Thymus (tissue), 11 donors: ENCODE measurements around the gene ALKBH4. TPM values are rescaled to one million over a fixed set of nuclear protein-coding genes. Genes with fewer than 3 reads are reported as not detected.
"Not testable (repeated sequence)": the region's sequence is repeated elsewhere in the genome, so short reads cannot be mapped to it uniquely, and the experiment has no call there.

ENCODE experiments used
- DNase-seq, 9 donors: peaks; one replicate each; pipeline ENCODE4 v3.0.0-alpha.2; 2013; ENCODE audit warnings: low spot score in 9 of 9, low read depth in 6 of 9, missing footprints in 1 of 9
- H3K27ac ChIP-seq, 2 donors: one replicate each; pipeline ENCODE4 v1.5.1; 2013; ENCODE audit warnings: control low read depth in 1 of 2, low read depth in 1 of 2, low read length in 1 of 2, mild to moderate bottlenecking in 1 of 2, moderate library complexity in 1 of 2
- H3K27me3 ChIP-seq, 2 donors: one replicate each; pipeline ENCODE4 v1.5.1; 2013; ENCODE audit warnings: low read length in 1 of 2; ENCODE audit not compliant: control insufficient read depth in 2 of 2, insufficient read depth in 1 of 2
- H3K36me3 ChIP-seq, 2 donors: one replicate each; pipeline ENCODE4 v1.5.1; 2013; ENCODE audit warnings: low read length in 1 of 2, mild to moderate bottlenecking in 1 of 2, moderate library complexity in 1 of 2; ENCODE audit not compliant: control insufficient read depth in 2 of 2, insufficient read depth in 2 of 2
- H3K4me1 ChIP-seq, 2 donors: one replicate each; pipeline ENCODE4 v1.5.1; 2013; ENCODE audit warnings: low read length in 2 of 2; ENCODE audit not compliant: control insufficient read depth in 2 of 2, insufficient read depth in 2 of 2
- H3K4me3 ChIP-seq, 2 donors: one replicate each; pipeline ENCODE4 v1.5.1; 2013; ENCODE audit warnings: low read length in 2 of 2, control low read depth in 1 of 2, mild to moderate bottlenecking in 1 of 2
- H3K9me3 ChIP-seq, 2 donors: one replicate each; pipeline ENCODE4 v1.5.1; 2013; ENCODE audit warnings: low read length in 1 of 2, mild to moderate bottlenecking in 1 of 2; ENCODE audit not compliant: control insufficient read depth in 2 of 2, insufficient read depth in 1 of 2
- WGBS: extraction: QIAGEN DNeasy Blood & Tissue Kit; methylation state at CpG from one replicate; pipeline ENCODE4 v1.1.7; 2013; 5-methylcytosine and 5-hydroxymethylcytosine counted together
- polyA plus RNA-seq: library from polyadenylated mRNA; stranded (reverse); fragments of 200-250 nt; gene quantifications from one replicate; pipeline ENCODE4 v1.2.3, GENCODE V29; 2013
- total RNA-seq: library from RNA; stranded (reverse); fragments of 120-200 nt; gene quantifications from one replicate; pipeline ENCODE4 v1.2.4, GENCODE V29; 2013
- donor health status: healthy.

Gene ALKBH4
- total and polyA plus RNA-seq, 2 donors, result 10.0 to 11.4 TPM

GRCh38 chr7:102459221-102459844 lies 5.3 kb downstream of the ALKBH4 start:
- DNase-seq, result no peak
- 98% methylated on average over 24 of the region's 24 CpGs for WGBS

GRCh38 chr7:102457352-102457924 lies 7.2 kb downstream of the ALKBH4 start:
- no peak for DNase-seq
- WGBS, result 98% methylated on average over 40 of the region's 40 CpGs
- no peak overlapping the region for H3K4me3 ChIP-seq
- peaks cover 38 to 44% of the 10 kb centered on the region in 2 donors for H3K36me3 ChIP-seq
- no peaks in the 10 kb centered on the region for H3K9me3 ChIP-seq
- H3K4me1 ChIP-seq, result no peaks in the 10 kb centered on the region
- no peaks in the 10 kb centered on the region for H3K27me3 ChIP-seq
- H3K27ac ChIP-seq, result no peak overlapping the region

More at GRCh38 chr7:102459221-102459844, 5.3 kb downstream of the ALKBH4 start:
- H3K9me3 ChIP-seq, result no peaks in the 10 kb centered on the region
- no peaks in the 10 kb centered on the region for H3K27me3 ChIP-seq
- peaks cover 4 to 7% of the 10 kb centered on the region in 2 donors for H3K4me1 ChIP-seq
- H3K4me3 ChIP-seq, result no peak overlapping the region
- peaks cover 38 to 44% of the 10 kb centered on the region in 2 donors for H3K36me3 ChIP-seq
- H3K27ac ChIP-seq, result no peak overlapping the region

- Histone ChIP-seq H3K27me3 (no peaks in the 10 kb centered on the region), H3K27ac (no peak overlapping the region), H3K4me3 (no peak overlapping the region), H3K9me3 (no peaks in the 10 kb centered on the region), H3K36me3 (peaks cover 38 to 44% of the 10 kb centered on the region in 2 donors), H3K4me1 (peaks cover 0 to 3% of the 10 kb centered on the region in 2 donors)
- DNase-seq, result no peak
- 94% methylated on average over 10 of the region's 10 CpGs for WGBS
Observed at GRCh38 chr7:102456327-102456726, 8.3 kb downstream of the ALKBH4 start.

GRCh38 chr7:102455596-102455995 lies 9.1 kb downstream of the ALKBH4 start:
- 98% methylated on average over 11 of the region's 11 CpGs for WGBS
- H3K27ac ChIP-seq, result no peak overlapping the region
- H3K4me3 ChIP-seq, result no peak overlapping the region
- peaks cover 38 to 44% of the 10 kb centered on the region in 2 donors for H3K36me3 ChIP-seq
- no peak for DNase-seq
- no peaks in the 10 kb centered on the region for H3K27me3 ChIP-seq
- H3K4me1 ChIP-seq, result peaks cover 0 to 3% of the 10 kb centered on the region in 2 donors
- no peaks in the 10 kb centered on the region for H3K9me3 ChIP-seq

- peaks cover 38 to 44% of the 10 kb centered on the region in 2 donors for H3K36me3 ChIP-seq
- H3K4me1 ChIP-seq, H3K4me3 ChIP-seq, H3K27ac ChIP-seq, DNase-seq, H3K9me3 ChIP-seq, H3K27me3 ChIP-seq: not testable (repeated sequence)
- 97% methylated on average over 10 of the region's 10 CpGs for whole genome bisulfite sequencing
Observed at GRCh38 chr7:102454932-102455331, 9.7 kb downstream of the ALKBH4 start.

- DNase-seq, result no peak
- peaks cover 36 to 41% of the 10 kb centered on the region in 2 donors for H3K36me3 ChIP-seq
- H3K9me3 ChIP-seq, result no peaks in the 10 kb centered on the region
- H3K4me3 ChIP-seq, result no peak overlapping the region
- peaks cover 0 to 3% of the 10 kb centered on the region in 2 donors for H3K4me1 ChIP-seq
- H3K27ac ChIP-seq, result no peak overlapping the region
- no peaks in the 10 kb centered on the region for H3K27me3 ChIP-seq
- WGBS, result 92% methylated on average over 12 of the region's 12 CpGs
Observed at GRCh38 chr7:102454468-102454867, 10.2 kb downstream of the ALKBH4 start.

- DNase-seq, result no peak
- Histone ChIP-seq H3K4me1 (peaks cover 0 to 3% of the 10 kb centered on the region in 2 donors), H3K27ac (no peak overlapping the region), H3K27me3 (no peaks in the 10 kb centered on the region), H3K9me3 (no peaks in the 10 kb centered on the region), H3K36me3 (peaks cover 32 to 34% of the 10 kb centered on the region in 2 donors), H3K4me3 (no peak overlapping the region)
- 95% methylated on average over 7 of the region's 7 CpGs for WGBS
Observed at GRCh38 chr7:102453319-102453718, 11.3 kb downstream of the ALKBH4 start.

- Histone ChIP-seq H3K9me3 (no peaks in the 10 kb centered on the region), H3K4me3 (no peak overlapping the region), H3K27me3 (no peaks in the 10 kb centered on the region), H3K27ac (no peak overlapping the region), H3K4me1 (peaks cover 0 to 3% of the 10 kb centered on the region in 2 donors), H3K36me3 (peaks cover 33 to 34% of the 10 kb centered on the region in 2 donors)
- DNase-seq, result no peak
- WGBS, result 93% methylated on average over 6 of the region's 6 CpGs
Observed at GRCh38 chr7:102452451-102452850, 12.2 kb downstream of the ALKBH4 start.

- Histone ChIP-seq H3K27me3 (no peaks in the 10 kb centered on the region), H3K36me3 (peaks cover 34 to 35% of the 10 kb centered on the region in 2 donors), H3K27ac (no peak overlapping the region), H3K4me3 (no peak overlapping the region), H3K9me3 (no peaks in the 10 kb centered on the region), H3K4me1 (peaks cover 0 to 3% of the 10 kb centered on the region in 2 donors)
- 92% methylated on average over 23 of the region's 23 CpGs for WGBS
- no peak for DNase-seq
Observed at GRCh38 chr7:102451371-102452054, 13.2 kb downstream of the ALKBH4 start.
